ENCODE measurements around the gene FCHSD2.
A peak's percentile ranks its signal among the peaks of the same experiment; 100 is the strongest.

FCHSD2 gene

GRCh38 chr11:73171436-73172161, 29.5 kb upstream of the FCHSD2 start:
- FAIRE-seq (no peak), DNase-seq (ENCODE audit: insufficient read length) (no peak)
- no peak for TF ChIP-seq POLR2A (IDR thresholded peaks at IDR 0.05; ENCODE audit: low read depth, low read length)
- no peak for TF ChIP-seq TAF1 (IDR thresholded peaks at IDR 0.05; ENCODE audit: borderline replicate concordance, low read depth, low read length)
- TF ChIP-seq POLR2AphosphoS5 (IDR thresholded peaks at IDR 0.05; ENCODE audit: low read depth, low read length): no peak

DNA sequence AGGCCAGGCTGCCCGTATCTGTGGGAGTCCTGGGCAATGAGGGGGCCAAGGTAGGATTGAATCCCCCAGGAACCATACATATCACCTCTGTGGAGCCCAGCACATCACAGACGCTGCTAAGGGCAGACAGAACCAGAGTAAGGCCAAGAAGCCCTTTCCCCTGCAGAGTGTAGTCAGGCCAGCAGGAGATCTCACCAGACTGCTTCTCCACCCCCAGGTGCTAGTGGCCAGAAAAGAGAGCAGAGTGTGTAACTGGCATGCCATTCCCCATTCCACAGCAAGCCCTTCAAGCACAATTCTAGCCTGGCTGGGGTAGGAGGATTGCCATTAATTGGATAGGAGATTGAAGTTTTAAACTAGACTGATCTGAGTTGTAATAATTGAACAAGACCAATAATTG, 28.0 kb upstream of the FCHSD2 start:
- no peak for FAIRE-seq
- DNase-seq (ENCODE audit: insufficient read length): no peak
- no peak for TF ChIP-seq POLR2A (IDR thresholded peaks at IDR 0.05; ENCODE audit: low read depth, low read length)
- TF ChIP-seq TAF1 (IDR thresholded peaks at IDR 0.05; ENCODE audit: borderline replicate concordance, low read depth, low read length): no peak

DNA sequence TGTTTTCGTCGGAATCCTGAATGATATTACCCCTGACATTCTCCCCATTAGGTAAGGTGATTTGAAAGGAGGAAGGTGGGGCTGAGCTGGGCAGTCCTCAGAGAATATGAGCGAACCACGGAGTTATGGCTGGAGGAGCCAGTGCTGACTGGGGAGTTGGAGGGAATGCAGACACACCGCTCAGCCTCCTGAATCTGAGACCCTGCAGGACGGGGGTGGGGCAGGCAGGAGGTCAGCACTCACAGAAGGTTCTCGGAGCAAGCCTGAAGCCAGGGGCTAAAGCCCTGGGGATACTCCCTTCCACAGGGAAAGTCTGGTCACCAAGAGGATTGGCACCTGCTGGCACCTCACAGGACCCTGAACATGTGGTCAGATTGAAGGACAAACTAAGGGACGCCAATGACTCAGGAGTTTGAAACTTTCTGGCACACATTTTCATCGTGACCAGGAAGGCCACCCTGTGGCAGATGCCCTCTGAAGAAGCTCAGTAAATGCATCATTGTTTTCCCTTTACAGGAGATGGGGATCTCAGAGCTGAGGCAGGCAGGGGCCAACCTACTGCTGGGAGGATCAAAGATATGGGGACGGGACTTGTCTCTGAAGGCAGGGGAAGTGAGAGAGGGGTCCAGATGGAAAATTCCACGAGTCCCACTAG, 26.9 kb upstream of the FCHSD2 start:
- DNase-seq (ENCODE audit: insufficient read length) (no peak), FAIRE-seq (no peak)
- no peak for TF ChIP-seq TAF1 (IDR thresholded peaks at IDR 0.05; ENCODE audit: borderline replicate concordance, low read depth, low read length)

DNA sequence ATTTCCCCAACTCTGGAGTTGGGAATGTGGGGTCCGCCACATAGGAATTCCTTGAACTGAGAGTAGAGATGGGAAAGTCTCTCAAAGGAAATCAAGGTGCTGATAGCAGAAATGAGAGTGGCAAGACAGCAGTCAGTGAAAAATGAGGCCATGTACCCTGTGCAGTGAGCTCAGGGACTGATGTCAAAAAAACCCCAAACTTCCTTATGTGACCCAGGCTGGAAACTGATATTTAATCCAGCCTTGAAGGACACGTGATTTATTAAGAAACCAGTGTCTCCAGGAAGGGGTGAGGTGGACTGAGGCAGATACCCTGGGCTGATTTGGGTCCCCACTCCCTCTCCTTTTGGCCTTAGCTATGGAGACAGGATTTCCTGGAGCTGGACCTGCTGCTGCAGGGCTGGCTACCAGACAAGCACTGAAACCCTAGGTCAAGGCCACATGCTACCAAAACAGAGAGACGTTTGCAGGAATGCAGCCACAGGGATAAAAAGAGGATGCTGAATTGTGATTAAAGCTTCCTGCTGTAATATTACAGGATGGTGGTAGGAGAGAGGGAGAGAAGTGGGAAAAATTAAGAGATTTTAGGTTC, 25.3 kb upstream of the FCHSD2 start:
- peak; percentile 54 for FAIRE-seq
- DNase-seq (ENCODE audit: insufficient read length): no peak
- TF ChIP-seq TAF1 (IDR thresholded peaks at IDR 0.05; ENCODE audit: borderline replicate concordance, low read depth, low read length): no peak
- TF ChIP-seq POLR2AphosphoS5 (IDR thresholded peaks at IDR 0.05; ENCODE audit: low read depth, low read length): no peak
- TF ChIP-seq POLR2A (IDR thresholded peaks at IDR 0.05; ENCODE audit: low read depth, low read length): no peak

GRCh38 chr11:73164803-73165540, 22.9 kb upstream of the FCHSD2 start:
- DNase-seq (ENCODE audit: insufficient read length) (no peak), FAIRE-seq (peak; percentile 60)
- no peak for TF ChIP-seq POLR2AphosphoS5 (IDR thresholded peaks at IDR 0.05; ENCODE audit: low read depth, low read length)
- TF ChIP-seq POLR2A (IDR thresholded peaks at IDR 0.05; ENCODE audit: low read depth, low read length): no peak
- TF ChIP-seq TAF1 (IDR thresholded peaks at IDR 0.05; ENCODE audit: borderline replicate concordance, low read depth, low read length): no peak

GRCh38 chr11:73163638-73164174, 21.6 kb upstream of the FCHSD2 start:
- DNase-seq (ENCODE audit: insufficient read length): no peak
- TF ChIP-seq POLR2AphosphoS5 (IDR thresholded peaks at IDR 0.05; ENCODE audit: low read depth, low read length) (no peak), POLR2A (IDR thresholded peaks at IDR 0.05; ENCODE audit: low read depth, low read length) (no peak), TAF1 (IDR thresholded peaks at IDR 0.05; ENCODE audit: borderline replicate concordance, low read depth, low read length) (no peak)
- FAIRE-seq: peak; percentile 14

DNA sequence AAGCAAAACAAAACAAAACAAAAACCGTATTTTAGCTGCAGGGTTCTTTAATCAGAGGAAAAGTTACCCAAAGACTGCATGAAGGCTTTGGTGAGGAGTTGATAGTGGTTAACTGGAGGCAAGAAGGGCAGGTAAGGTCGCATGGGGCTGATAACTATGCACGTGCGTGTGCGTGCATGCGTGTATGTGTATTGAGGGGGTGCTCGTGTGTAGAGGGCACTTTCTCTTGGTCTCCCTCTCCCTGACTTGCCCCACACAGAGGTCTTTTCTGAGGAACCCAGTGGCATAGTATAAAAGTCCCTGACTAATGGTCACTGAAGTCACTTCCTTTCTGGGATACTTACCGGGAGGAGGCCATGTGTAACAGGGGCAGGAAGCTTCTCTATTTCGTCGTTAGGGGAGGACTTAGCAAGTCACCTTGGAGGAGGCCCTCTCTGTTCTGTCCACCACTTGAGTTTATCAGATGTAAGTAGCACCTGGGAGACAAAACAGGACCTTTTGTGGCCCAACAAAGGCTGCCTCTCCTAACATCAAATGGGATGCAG, 20.1 kb upstream of the FCHSD2 start:
- TF ChIP-seq POLR2AphosphoS5 (IDR thresholded peaks at IDR 0.05; ENCODE audit: low read depth, low read length): no peak
- TF ChIP-seq POLR2A (IDR thresholded peaks at IDR 0.05; ENCODE audit: low read depth, low read length): no peak
- TF ChIP-seq TAF1 (IDR thresholded peaks at IDR 0.05; ENCODE audit: borderline replicate concordance, low read depth, low read length): no peak
- DNase-seq (ENCODE audit: insufficient read length) (no peak), FAIRE-seq (no peak)

DNA sequence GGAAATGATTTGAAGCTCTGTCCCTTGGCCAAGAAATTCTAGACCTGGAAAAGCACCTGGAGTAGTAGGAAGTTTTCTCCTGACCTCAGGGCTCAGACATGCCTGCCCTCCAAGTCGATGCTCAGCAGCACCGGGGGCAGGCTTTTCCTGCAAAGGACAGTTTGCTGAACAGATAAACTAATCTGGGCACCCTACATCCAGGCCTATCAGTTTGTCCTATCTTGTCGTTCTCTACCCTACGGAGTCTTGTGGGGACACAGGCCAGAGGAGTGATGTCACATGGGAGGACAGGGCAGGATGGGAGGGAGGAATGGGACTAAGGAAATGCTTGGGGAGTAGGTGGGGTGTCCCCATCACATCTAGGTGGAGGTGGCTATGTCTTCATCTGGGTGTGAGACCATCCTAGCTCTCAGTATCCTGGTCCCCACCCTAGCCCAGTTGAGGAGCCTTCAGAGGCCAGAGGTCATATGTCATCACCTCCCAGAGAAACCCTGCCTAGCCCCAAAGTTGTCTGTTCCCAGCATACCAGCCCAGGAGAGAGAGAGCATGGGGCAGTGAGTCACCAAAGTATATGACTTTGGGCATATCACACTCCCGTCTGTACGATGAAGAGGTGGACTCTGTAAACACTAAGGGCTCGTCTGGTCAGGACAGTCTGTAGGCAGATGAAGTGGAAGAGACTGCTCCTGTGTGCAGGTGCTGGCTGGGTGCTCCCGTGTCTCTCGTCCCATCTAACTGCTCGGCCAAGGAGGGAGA, 18.1 kb upstream of the FCHSD2 start:
- no peak for FAIRE-seq
- no peak for DNase-seq (ENCODE audit: insufficient read length)
- no peak for TF ChIP-seq POLR2A (IDR thresholded peaks at IDR 0.05; ENCODE audit: low read depth, low read length)
- no peak for TF ChIP-seq TAF1 (IDR thresholded peaks at IDR 0.05; ENCODE audit: borderline replicate concordance, low read depth, low read length)
- TF ChIP-seq POLR2AphosphoS5 (IDR thresholded peaks at IDR 0.05; ENCODE audit: low read depth, low read length): no peak

- DNase-seq (ENCODE audit: insufficient read length): no peak
- no peak for FAIRE-seq
- TF ChIP-seq TAF1 (IDR thresholded peaks at IDR 0.05; ENCODE audit: borderline replicate concordance, low read depth, low read length) (no peak), POLR2A (IDR thresholded peaks at IDR 0.05; ENCODE audit: low read depth, low read length) (no peak), POLR2AphosphoS5 (IDR thresholded peaks at IDR 0.05; ENCODE audit: low read depth, low read length) (no peak)
Measured at GRCh38 chr11:73159297-73159696, 17.2 kb upstream of the FCHSD2 start.

GRCh38 chr11:73158356-73159051, 16.4 kb upstream of the FCHSD2 start:
- DNase-seq (ENCODE audit: insufficient read length) (no peak), FAIRE-seq (peak; percentile 48)
- TF ChIP-seq POLR2AphosphoS5 (IDR thresholded peaks at IDR 0.05; ENCODE audit: low read depth, low read length): no peak
- TF ChIP-seq POLR2A (IDR thresholded peaks at IDR 0.05; ENCODE audit: low read depth, low read length): 0 out of 2 replicates have a peak, but pooled peaks have one; percentile 15

Data from GM12892 (cell line).